GM12865 (cell line): ENCODE measurements around the gene XIRP2.

Experiments
- DNase-seq: peaks from one replicate; pipeline ENCODE4 v3.0.0; 2010; ENCODE audit warnings: low read depth
- H3K4me3 ChIP-seq: 2 replicates; pipeline ENCODE4 v1.5.1; 2011; ENCODE audit warnings: mild to moderate bottlenecking, low read depth, low read length, control low read depth
- CTCF ChIP-seq: IDR thresholded peaks from 2 replicates; pipeline ENCODE4 v1.5.1; 2011; ENCODE audit warnings: low read length, control low read depth, low read depth, inconsistent platforms; ENCODE audit not compliant: insufficient read depth; ENCODE audit errors: missing control alignments

XIRP2 gene

DNA sequence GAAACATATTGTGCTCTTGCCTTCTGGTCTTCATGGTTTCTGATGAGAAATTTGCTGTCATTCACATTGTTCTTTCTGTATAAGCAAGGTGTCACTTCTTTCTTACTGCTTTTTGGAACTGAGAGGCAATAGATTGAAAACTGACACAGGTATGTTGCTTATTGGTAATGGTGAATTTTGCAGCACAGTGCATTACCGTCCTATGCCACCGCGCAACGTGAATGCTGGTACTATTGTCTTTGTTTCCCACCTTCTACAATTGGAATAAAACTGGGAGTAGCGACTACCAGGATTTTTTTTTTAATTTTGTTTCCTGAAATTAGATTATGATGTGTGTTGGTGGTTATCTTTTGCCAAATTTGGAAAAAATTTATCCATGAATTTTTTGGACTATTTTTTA lies 11.4 kb downstream of the XIRP2 start:
- DNase-seq: no peak
- TF ChIP-seq CTCF: no peak
- no peak overlapping the region for H3K4me3 ChIP-seq

- peak; percentile 30 for DNase-seq
- H3K4me3 ChIP-seq: no peak overlapping the region
- peak; percentile 34 for TF ChIP-seq CTCF
Measured at GRCh38 chr2:166900700-166901099, 12.4 kb downstream of the XIRP2 start.

DNA sequence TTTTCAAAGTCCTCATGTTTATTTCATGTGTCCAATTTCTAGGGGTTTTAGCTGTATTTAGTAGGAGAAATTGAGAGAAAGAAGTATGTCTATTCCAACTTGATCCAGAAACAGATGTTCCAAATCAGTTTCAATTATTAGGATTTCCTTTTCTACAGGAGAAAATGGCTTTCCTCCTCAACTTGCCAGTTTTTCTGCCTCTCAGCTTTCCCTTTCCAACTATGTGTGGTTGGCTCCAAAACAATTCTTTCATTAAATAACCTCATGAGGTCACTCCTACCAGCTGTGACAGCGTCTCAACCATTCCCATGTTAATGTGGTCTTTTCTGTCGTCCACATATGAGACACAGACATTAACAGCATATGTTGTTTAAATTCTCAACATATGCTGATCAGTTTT lies 13.1 kb downstream of the XIRP2 start:
- H3K4me3 ChIP-seq: no peak overlapping the region
- no peak for DNase-seq
- TF ChIP-seq CTCF: no peak

- no peak for DNase-seq
- no peak overlapping the region for H3K4me3 ChIP-seq
- TF ChIP-seq CTCF: no peak
Measured at GRCh38 chr2:166916987-166917386, 28.7 kb downstream of the XIRP2 start.

GRCh38 chr2:166917415-166917814 lies 29.1 kb downstream of the XIRP2 start:
- DNase-seq: no peak
- no peak for TF ChIP-seq CTCF
- no peak overlapping the region for H3K4me3 ChIP-seq

- no peak for DNase-seq
- no peak for TF ChIP-seq CTCF
- H3K4me3 ChIP-seq: no peak overlapping the region
Measured at GRCh38 chr2:166921261-166921896, 33.1 kb downstream of the XIRP2 start.

GRCh38 chr2:166924967-166925366 lies 36.7 kb downstream of the XIRP2 start:
- H3K4me3 ChIP-seq: no peak overlapping the region
- DNase-seq: no peak
- TF ChIP-seq CTCF: no peak
